ENCODE measurements around the gene NLRC3. TPM values are rescaled to one million over a fixed set of nuclear protein-coding genes. Genes with fewer than 3 reads are reported as not detected.

Gene NLRC3
- total and polyA plus RNA-seq, 4 donors, result 0.35 to 2.2 (median 1.0) TPM

- Histone ChIP-seq H3K9ac (ENCODE audit: low read depth in 1 of 2, low read length in 2 of 2) (no peak overlapping the region), H3K27ac (ENCODE audit: low read depth in 1 of 2, low read length in 2 of 2) (no peak overlapping the region), H3K27me3 (ENCODE audit: control insufficient read depth in 4 of 4, insufficient read depth in 4 of 4, low read length in 3 of 4) (no peaks in the 10 kb centered on the region), H3K4me1 (ENCODE audit: control insufficient read depth in 4 of 4, insufficient read depth in 4 of 4, low read length in 3 of 4) (no peaks in the 10 kb centered on the region), H3K36me3 (ENCODE audit: control insufficient read depth in 4 of 4, insufficient read depth in 3 of 4, low read depth in 1 of 4, low read length in 3 of 4) (peaks cover 0 to 2% (median 0%) of the 10 kb centered on the region in 4 donors), H3K9me3 (ENCODE audit: control insufficient read depth in 4 of 4, low read length in 3 of 4) (no peaks in the 10 kb centered on the region), H3K4me3 (ENCODE audit: low read depth in 1 of 3, low read length in 3 of 3) (no peak overlapping the region)
- WGBS, result 94% methylated on average over 22 of the region's 22 CpGs
- TF ChIP-seq SP1 (IDR thresholded peaks at IDR 0.05) (no peak), RXRA (IDR thresholded peaks at IDR 0.05) (no peak), YY1 (IDR thresholded peaks at IDR 0.05) (no peak), EGR1 (IDR thresholded peaks at IDR 0.05; ENCODE audit: low read depth in 2 of 2) (no peak), REST (IDR thresholded peaks at IDR 0.05) (no peak), HNF4G (IDR thresholded peaks at IDR 0.05) (no peak), JUND (IDR thresholded peaks at IDR 0.05) (no peak)
- DNase-seq (ENCODE audit: low spot score), result no peak
Measured at GRCh38 chr16:3589001-3589400, 11.8 kb upstream of the NLRC3 start.

GRCh38 chr16:3587547-3588110 lies 10.4 kb upstream of the NLRC3 start:
- Histone ChIP-seq H3K36me3 (ENCODE audit: control insufficient read depth in 4 of 4, insufficient read depth in 3 of 4, low read depth in 1 of 4, low read length in 3 of 4) (peaks cover 0 to 9% (median 1%) of the 10 kb centered on the region in 4 donors), H3K4me1 (ENCODE audit: control insufficient read depth in 4 of 4, insufficient read depth in 4 of 4, low read length in 3 of 4) (no peaks in the 10 kb centered on the region), H3K4me3 (ENCODE audit: low read depth in 1 of 3, low read length in 3 of 3) (no peak overlapping the region), H3K9me3 (ENCODE audit: control insufficient read depth in 4 of 4, low read length in 3 of 4) (no peaks in the 10 kb centered on the region), H3K27me3 (ENCODE audit: control insufficient read depth in 4 of 4, insufficient read depth in 4 of 4, low read length in 3 of 4) (no peaks in the 10 kb centered on the region), H3K9ac (ENCODE audit: low read depth in 1 of 2, low read length in 2 of 2) (no peak overlapping the region), H3K27ac (ENCODE audit: low read depth in 1 of 2, low read length in 2 of 2) (no peak overlapping the region)
- DNase-seq (ENCODE audit: low spot score), result no peak
- TF ChIP-seq REST (IDR thresholded peaks at IDR 0.05), result no peak
- no peak for TF ChIP-seq EGR1 (IDR thresholded peaks at IDR 0.05; ENCODE audit: low read depth in 2 of 2)
- TF ChIP-seq FOXA2 (IDR thresholded peaks at IDR 0.05), result no peak
- no peak for TF ChIP-seq FOXA1 (IDR thresholded peaks at IDR 0.05)
- no peak for TF ChIP-seq TAF1 (conservative IDR thresholded peaks at IDR 0.05)
- no peak for TF ChIP-seq YY1 (IDR thresholded peaks at IDR 0.05)
- no peak for TF ChIP-seq RAD21 (IDR thresholded peaks at IDR 0.05)
- TF ChIP-seq GABPA (IDR thresholded peaks at IDR 0.05 in 1 of 2, conservative IDR thresholded peaks at IDR 0.05 in 1 of 2), result no peak
- no peak for TF ChIP-seq HNF4A (conservative IDR thresholded peaks at IDR 0.05)
- no peak for TF ChIP-seq HNF4G (IDR thresholded peaks at IDR 0.05)
- TF ChIP-seq CTCF (IDR thresholded peaks at IDR 0.05; ENCODE audit: low read depth, low read length, missing input control), result no peak
- 96% methylated on average over 15 of the region's 15 CpGs for WGBS
